GM23248 (cell line): ENCODE results near the gene GAS7.

Source experiments
- EZH2 ChIP-seq: fragments of 200-600 bp; sonication (generic); IDR thresholded peaks from 2 replicates; pipeline ENCODE4 v1.6.1; 2018; ENCODE audit warnings: antibody characterized with exemption, mild to moderate bottlenecking; ENCODE audit not compliant: insufficient read depth, poor library complexity, severe bottlenecking
- EZH2phosphoT487 ChIP-seq: fragments of 200-600 bp; sonication (generic); IDR thresholded peaks from 2 replicates; pipeline ENCODE4 v1.6.1; 2018; ENCODE audit warnings: antibody characterized with exemption, moderate library complexity, mild to moderate bottlenecking, low read depth; ENCODE audit not compliant: insufficient read depth

DNA sequence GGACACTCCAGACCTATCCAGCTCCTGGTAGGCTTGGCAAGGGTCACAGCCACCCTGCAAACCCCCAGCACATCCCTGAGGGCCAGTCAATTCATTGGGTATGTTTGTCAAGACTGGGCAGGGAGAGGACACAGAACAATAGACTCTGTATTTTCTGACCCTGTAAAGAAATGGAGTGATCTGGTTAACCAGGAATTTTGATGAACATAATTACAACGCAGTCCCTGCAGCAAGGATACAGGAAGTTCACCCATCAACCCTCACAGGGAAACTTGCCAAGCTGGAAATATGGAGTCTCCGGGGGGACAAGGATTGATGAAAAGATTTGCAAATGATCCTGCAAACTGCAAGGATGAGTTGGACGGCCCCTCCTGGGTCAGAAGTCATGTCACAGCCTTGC is 167.3 kb downstream of the GAS7 start:
- TF ChIP-seq EZH2 (no peak), EZH2phosphoT487 (no peak)
